Activated T-helper 1 cell treated with anti-CD3 and anti-CD28 coated beads, Interleukin-12 subunit alpha, Interleukin-12 subunit beta, Interleukin-2, Interleukin-4 antibody, amounts not matched to agents 30 ng/mL and 10 ng/mL and 1 ng/mL, durations not matched to agents 14 hours and 24 hours and 36 hours (primary cell): ENCODE results near the gene PGLYRP2. TPM values are rescaled to one million over a fixed set of nuclear protein-coding genes. Genes with fewer than 3 reads are reported as not detected.
A peak's percentile ranks its signal among the peaks of the same experiment; 100 is the strongest.
"Not testable (repeated sequence)": the region's sequence is repeated elsewhere in the genome, so short reads cannot be mapped to it uniquely, and the experiment has no call there.

Source experiments
- DNase-seq: peaks from one replicate; pipeline ENCODE4 v3.0.0; 2021; ENCODE audit warnings: low spot score
- H3K27ac Mint-ChIP-seq: one replicate; pipeline ENCODE4 v1.8.0; 2021; ENCODE audit warnings: mild to moderate bottlenecking, mixed read lengths
- H3K27me3 Mint-ChIP-seq: one replicate; pipeline ENCODE4 v1.8.0; 2022; ENCODE audit warnings: mild to moderate bottlenecking, moderate library complexity, mixed read lengths; ENCODE audit not compliant: insufficient read depth
- H3K36me3 Mint-ChIP-seq: one replicate; pipeline ENCODE4 v1.8.0; 2021; ENCODE audit warnings: low read depth, mixed read lengths
- H3K4me1 Mint-ChIP-seq: one replicate; pipeline ENCODE4 v1.8.0; 2021; ENCODE audit warnings: low read depth, mixed read lengths
- H3K4me3 Mint-ChIP-seq: one replicate; pipeline ENCODE4 v1.8.0; 2021; ENCODE audit warnings: mild to moderate bottlenecking, moderate library complexity, mixed read lengths
- H3K9me3 Mint-ChIP-seq: one replicate; pipeline ENCODE4 v1.8.0; 2021; ENCODE audit warnings: mixed read lengths
- intact Hi-C: fragments of 100-400 bp; cut with micrococcal nuclease; formaldehyde crosslinking; loops from one replicate; pipeline ENCODE4 v1.15.1; 2024
- total RNA-seq: library from RNA; stranded (reverse); gene quantifications from 2 replicates; pipeline ENCODE4 v1.2.3, GENCODE V29; 2022

The PGLYRP2 gene
- total RNA-seq, 1 donor from 2014 or later, result not detected

DNA sequence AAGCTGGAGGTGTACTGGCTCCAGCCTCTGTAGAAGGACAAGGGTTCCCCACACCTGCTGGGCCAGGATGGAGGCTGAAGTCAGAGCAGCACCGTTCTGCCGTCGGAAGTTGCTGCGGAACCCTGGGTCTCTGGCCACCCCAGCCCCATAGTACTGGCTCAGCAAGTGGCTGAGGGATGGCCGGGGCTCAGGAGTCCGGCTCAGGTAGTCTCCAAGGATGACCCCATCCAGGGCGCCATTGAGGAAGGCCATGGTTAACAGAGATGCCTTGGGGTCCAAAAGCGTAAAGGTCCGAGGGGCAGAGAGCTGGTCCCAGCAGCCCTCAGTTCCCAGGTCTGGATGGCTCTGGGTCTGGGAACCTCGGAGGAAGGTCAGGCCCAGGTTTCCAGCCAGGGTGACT is 3.7 kb downstream of the PGLYRP2 start:
- no peak overlapping the region for H3K4me3 Mint-ChIP-seq
- H3K9me3 Mint-ChIP-seq, result no peaks in the 10 kb centered on the region
- H3K36me3 Mint-ChIP-seq, result no peaks in the 10 kb centered on the region
- no peak overlapping the region for H3K27ac Mint-ChIP-seq
- intact Hi-C loops, result no loop called here
- H3K4me1 Mint-ChIP-seq, result peaks cover 6% of the 10 kb centered on the region
- H3K27me3 Mint-ChIP-seq, result no peaks in the 10 kb centered on the region
- no peak for DNase-seq

GRCh38 chr19:15475169-15475568 is 4.1 kb downstream of the PGLYRP2 start:
- Mint-ChIP-seq H3K36me3 (no peaks in the 10 kb centered on the region), H3K9me3 (no peaks in the 10 kb centered on the region), H3K27me3 (no peaks in the 10 kb centered on the region), H3K27ac (no peak overlapping the region), H3K4me1 (peaks cover 7% of the 10 kb centered on the region), H3K4me3 (no peak overlapping the region)
- intact Hi-C loops, result no loop called here
- DNase-seq, result no peak

DNA sequence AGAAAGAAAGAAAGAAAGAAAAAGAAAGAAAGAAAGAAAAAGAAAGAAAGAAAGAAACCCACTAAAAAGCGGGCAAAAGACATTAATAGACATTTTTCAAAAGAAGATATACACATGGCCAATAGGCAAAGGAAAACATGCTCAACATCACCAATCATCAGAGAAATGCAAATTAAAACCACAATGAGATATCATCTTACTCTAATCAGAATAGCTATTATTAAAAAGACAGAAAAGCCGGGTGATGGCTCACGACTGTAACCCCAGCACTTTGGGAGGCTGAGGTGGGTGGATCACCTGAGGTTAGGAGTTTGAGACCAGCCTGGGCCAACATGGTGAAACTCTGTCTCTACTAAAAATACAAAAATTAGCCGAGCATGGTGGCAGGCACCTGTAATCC is 5.5 kb downstream of the PGLYRP2 start:
- intact Hi-C loops, H3K36me3 Mint-ChIP-seq, H3K4me3 Mint-ChIP-seq, DNase-seq, H3K9me3 Mint-ChIP-seq, H3K27me3 Mint-ChIP-seq, H3K27ac Mint-ChIP-seq: not testable (repeated sequence)
- H3K4me1 Mint-ChIP-seq, result peaks cover 15% of the 10 kb centered on the region

GRCh38 chr19:15471639-15472101 is 7.6 kb downstream of the PGLYRP2 start:
- Mint-ChIP-seq H3K27me3 (peaks cover 3% of the 10 kb centered on the region), H3K4me1 (peaks cover 34% of the 10 kb centered on the region), H3K36me3 (peaks cover 13% of the 10 kb centered on the region), H3K4me3 (no peak overlapping the region), H3K9me3 (no peaks in the 10 kb centered on the region), H3K27ac (no peak overlapping the region)
- DNase-seq, result no peak
- intact Hi-C loops, result no loop called here

DNA sequence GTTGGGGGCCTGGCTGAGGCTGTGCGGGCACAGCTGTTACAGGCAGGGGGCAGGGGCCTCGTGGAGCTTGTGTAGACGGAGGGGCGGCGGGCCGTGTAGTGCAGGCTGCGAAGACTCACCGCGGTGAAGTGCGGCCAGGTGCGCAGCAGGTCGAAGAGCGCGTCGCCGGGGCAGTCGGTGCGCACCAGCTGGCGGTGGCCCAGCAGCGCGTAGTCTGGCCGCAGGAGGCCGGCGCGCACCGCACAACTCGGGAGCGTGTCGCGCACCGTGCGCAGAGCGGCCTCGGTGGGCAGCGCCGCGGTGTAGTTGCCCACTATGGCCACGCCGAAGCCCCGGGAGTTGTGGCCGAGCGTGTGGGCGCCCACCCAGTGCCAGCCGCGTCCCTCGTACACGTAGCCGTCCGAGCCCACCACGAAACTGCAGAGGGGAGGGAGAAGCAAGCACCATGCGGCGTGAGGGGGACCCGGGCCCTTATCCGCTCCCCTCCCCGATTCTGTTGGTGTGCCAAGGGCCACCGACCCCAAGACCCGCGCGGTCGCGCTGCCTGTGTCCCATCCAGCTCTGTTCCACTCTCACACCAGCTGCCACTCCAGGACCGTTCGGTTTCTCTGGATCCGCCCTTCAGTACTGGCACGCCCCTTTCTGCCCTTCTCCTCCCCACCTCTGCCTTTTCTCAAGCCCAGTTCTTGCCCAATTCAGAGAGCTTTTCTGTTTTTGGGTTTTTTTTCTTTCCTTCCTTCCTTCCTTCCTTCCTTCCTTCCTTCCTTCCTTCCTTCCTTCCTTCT is 9.6 kb downstream of the PGLYRP2 start:
- intact Hi-C loops, result loop anchor here (5.0 to 10.0 kb wide), 5 partner anchors 167 to 1005 kb away; partner anchors contain the start of genes EPS15L1 and TPM4
- no peaks in the 10 kb centered on the region for H3K9me3 Mint-ChIP-seq
- H3K4me3 Mint-ChIP-seq, result peak overlapping the region; percentile 65
- no peak for DNase-seq
- H3K36me3 Mint-ChIP-seq, result peaks cover 19% of the 10 kb centered on the region
- peaks cover 47% of the 10 kb centered on the region for H3K4me1 Mint-ChIP-seq
- no peak overlapping the region for H3K27ac Mint-ChIP-seq
- H3K27me3 Mint-ChIP-seq, result peaks cover 3% of the 10 kb centered on the region

- Mint-ChIP-seq H3K27ac (peak overlapping the region; percentile 76), H3K27me3 (peaks cover 3% of the 10 kb centered on the region), H3K4me3 (peak overlapping the region; percentile 65), H3K4me1 (peaks cover 51% of the 10 kb centered on the region), H3K9me3 (no peaks in the 10 kb centered on the region), H3K36me3 (peaks cover 20% of the 10 kb centered on the region)
- intact Hi-C loops, result loop anchor here (5.0 to 10.0 kb wide), 5 partner anchors 167 to 1006 kb away; partner anchors contain the start of genes EPS15L1 and TPM4
- no peak for DNase-seq
Observed at GRCh38 chr19:15468675-15469512, 10.4 kb downstream of the PGLYRP2 start.

DNA sequence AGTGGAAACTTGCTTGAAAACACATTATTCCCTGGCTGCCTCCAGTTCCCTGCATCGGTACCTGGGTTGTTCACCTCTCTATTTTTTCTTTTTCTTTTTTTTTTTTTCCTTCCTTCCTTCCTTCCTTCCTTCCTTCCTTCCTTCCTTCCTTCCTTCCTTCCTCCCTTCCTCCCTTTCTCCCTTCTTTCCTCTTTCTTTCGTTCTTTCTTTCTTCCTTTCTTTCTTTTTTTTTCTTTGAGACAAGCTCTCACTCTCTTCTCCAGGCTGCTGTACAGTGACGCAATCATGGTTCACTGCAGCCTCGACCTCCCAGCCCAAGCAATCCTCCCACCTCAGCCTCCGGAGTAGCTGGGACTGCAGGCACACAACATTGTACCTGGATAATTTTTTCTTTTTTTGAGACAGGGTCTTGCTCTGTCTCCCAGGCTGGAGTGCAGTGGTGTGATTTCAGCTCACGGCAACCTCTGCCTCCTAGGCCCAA is 11.5 kb downstream of the PGLYRP2 start:
- Mint-ChIP-seq H3K9me3 (no peaks in the 10 kb centered on the region), H3K36me3 (peaks cover 26% of the 10 kb centered on the region), H3K27ac (peak overlapping the region; percentile 97), H3K4me3 (peak overlapping the region; percentile 65), H3K27me3 (peaks cover 3% of the 10 kb centered on the region), H3K4me1 (peaks cover 62% of the 10 kb centered on the region)
- DNase-seq, result no peak
- intact Hi-C loops, result loop anchor here (1.0 to 10.0 kb wide), 11 partner anchors 34 to 1007 kb away; partner anchors contain the start of genes EPS15L1 and TPM4

GRCh38 chr19:15466851-15467733 is 12.2 kb downstream of the PGLYRP2 start:
- peaks cover 68% of the 10 kb centered on the region for H3K4me1 Mint-ChIP-seq

GRCh38 chr19:15464394-15465385 is 14.6 kb downstream of the PGLYRP2 start, which contains the start of gene RASAL3:
Gene RASAL3 (minus strand): TSS chr19:15464544. CDS start chr19:15464358, 186 bp downstream.
- Mint-ChIP-seq H3K4me3 (peak within 1 kb of the TSS; percentile 95), H3K4me1 (peaks cover 73% of the 10 kb centered on the region), H3K27me3 (no peaks in the 10 kb centered on the region), H3K9me3 (no peaks in the 10 kb centered on the region), H3K27ac (peak within 1 kb of the TSS; percentile 78), H3K36me3 (peaks cover 45% of the 10 kb centered on the region)
- DNase-seq, result peak; percentile 65
- intact Hi-C loops, result loop anchor here (5.0 to 10.0 kb wide), 6 partner anchors 162 to 1010 kb away; partner anchors contain the start of genes EPS15L1 and TPM4

More at GRCh38 chr19:15466851-15467733, 12.2 kb downstream of the PGLYRP2 start:
- H3K36me3 Mint-ChIP-seq, result peaks cover 31% of the 10 kb centered on the region
- no peaks in the 10 kb centered on the region for H3K9me3 Mint-ChIP-seq
- peak overlapping the region; percentile 65 for H3K4me3 Mint-ChIP-seq
- H3K27ac Mint-ChIP-seq, result peak overlapping the region; percentile 97
- DNase-seq, result peak; percentile 68
- peaks cover 3% of the 10 kb centered on the region for H3K27me3 Mint-ChIP-seq
- intact Hi-C loops, result loop anchor here (1.0 to 10.0 kb wide), 11 partner anchors 34 to 1008 kb away; partner anchors contain the start of genes EPS15L1 and TPM4

DNA sequence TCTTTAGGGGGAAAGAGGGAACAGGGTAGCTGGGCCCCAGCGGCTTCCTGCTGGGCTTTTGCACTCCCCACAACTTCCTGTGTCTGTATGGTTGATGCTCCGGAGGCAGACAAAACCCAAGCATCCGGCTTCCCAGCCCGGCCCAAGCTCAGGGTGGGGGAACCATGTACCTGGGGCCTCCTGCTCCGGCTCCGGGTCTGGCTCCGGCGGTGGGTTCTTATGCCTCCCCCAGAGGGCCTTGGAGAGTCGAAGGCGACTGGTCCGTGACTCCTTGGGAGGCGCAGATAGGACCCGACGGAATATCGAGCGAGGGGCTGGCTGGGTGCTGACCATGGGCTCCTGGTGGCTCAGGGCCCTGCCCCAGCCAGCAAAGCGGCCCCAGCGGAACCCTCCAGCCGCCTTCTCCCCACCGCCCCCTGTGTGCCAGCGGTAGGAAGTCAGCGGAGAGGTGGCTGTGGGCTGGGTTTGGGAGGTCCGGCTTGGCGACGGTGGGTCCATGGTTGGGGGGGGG is 15.4 kb downstream of the PGLYRP2 start:
- Mint-ChIP-seq H3K4me1 (peaks cover 68% of the 10 kb centered on the region), H3K9me3 (no peaks in the 10 kb centered on the region), H3K4me3 (peak overlapping the region; percentile 95), H3K27me3 (no peaks in the 10 kb centered on the region), H3K36me3 (peaks cover 46% of the 10 kb centered on the region), H3K27ac (peak overlapping the region; percentile 78)
- intact Hi-C loops, result loop anchor here (1.0 to 10.0 kb wide), 8 partner anchors 14 to 1011 kb away; partner anchors contain the start of genes EPS15L1 and TPM4
- DNase-seq, result peak; percentile 78

- H3K4me3 Mint-ChIP-seq, result peak overlapping the region; percentile 95
- H3K27me3 Mint-ChIP-seq, result no peaks in the 10 kb centered on the region
- H3K9me3 Mint-ChIP-seq, result no peaks in the 10 kb centered on the region
- DNase-seq, result no peak
- peak overlapping the region; percentile 67 for H3K27ac Mint-ChIP-seq
- peaks cover 41% of the 10 kb centered on the region for H3K36me3 Mint-ChIP-seq
- intact Hi-C loops, result loop anchor here (5.0 to 10.0 kb wide), 5 partner anchors 334 to 1013 kb away; partner anchors contain the start of genes EPS15L1 and TPM4
- H3K4me1 Mint-ChIP-seq, result peaks cover 46% of the 10 kb centered on the region
Observed at GRCh38 chr19:15461694-15462093, 17.6 kb downstream of the PGLYRP2 start.
